ENCODE data around the gene IFI27L2.

GRCh38 chr14:94171208-94171607, 41.8 kb upstream of the IFI27L2 start:
- TF ChIP-seq POLR2AphosphoS5 (IDR thresholded peaks at IDR 0.05) (no peak), POLR2A (IDR thresholded peaks at IDR 0.05) (no peak), EP300 (IDR thresholded peaks at IDR 0.05; ENCODE audit: low read depth) (no peak)
- TF ChIP-seq, protein P1, sequence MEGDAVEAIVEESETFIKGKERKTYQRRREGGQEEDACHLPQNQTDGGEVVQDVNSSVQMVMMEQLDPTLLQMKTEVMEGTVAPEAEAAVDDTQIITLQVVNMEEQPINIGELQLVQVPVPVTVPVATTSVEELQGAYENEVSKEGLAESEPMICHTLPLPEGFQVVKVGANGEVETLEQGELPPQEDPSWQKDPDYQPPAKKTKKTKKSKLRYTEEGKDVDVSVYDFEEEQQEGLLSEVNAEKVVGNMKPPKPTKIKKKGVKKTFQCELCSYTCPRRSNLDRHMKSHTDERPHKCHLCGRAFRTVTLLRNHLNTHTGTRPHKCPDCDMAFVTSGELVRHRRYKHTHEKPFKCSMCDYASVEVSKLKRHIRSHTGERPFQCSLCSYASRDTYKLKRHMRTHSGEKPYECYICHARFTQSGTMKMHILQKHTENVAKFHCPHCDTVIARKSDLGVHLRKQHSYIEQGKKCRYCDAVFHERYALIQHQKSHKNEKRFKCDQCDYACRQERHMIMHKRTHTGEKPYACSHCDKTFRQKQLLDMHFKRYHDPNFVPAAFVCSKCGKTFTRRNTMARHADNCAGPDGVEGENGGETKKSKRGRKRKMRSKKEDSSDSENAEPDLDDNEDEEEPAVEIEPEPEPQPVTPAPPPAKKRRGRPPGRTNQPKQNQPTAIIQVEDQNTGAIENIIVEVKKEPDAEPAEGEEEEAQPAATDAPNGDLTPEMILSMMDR (IDR thresholded peaks at IDR 0.05): no peak

Data from transverse colon (tissue), 4 donors.